AG04449 (cell line): ENCODE measurements around the gene GLTP.
"Not testable (repeated sequence)": the region's sequence is repeated elsewhere in the genome, so short reads cannot be mapped to it uniquely, and the experiment has no call there.

Experiments
- CTCF ChIA-PET: fragments of 350-600 bp; formaldehyde crosslinking; extraction: SDS; loops from one replicate; lab custom pipeline; 2021; ENCODE audit warnings: antibody characterized with exemption; lab: Yijun Ruan, JAX
- POLR2A ChIA-PET: fragments of 400-600, 350-600 bp; formaldehyde crosslinking; extraction: SDS; loops from one replicate; lab custom pipeline; 2020; ENCODE audit warnings: antibody characterized with exemption, inconsistent platforms; lab: Yijun Ruan, JAX
- DNase-seq: peaks from one replicate; pipeline ENCODE4 v3.0.0-alpha.2; 2010; ENCODE audit warnings: low read depth, low spot score
- H3K4me3 ChIP-seq: 2 replicates; pipeline ENCODE4 v1.5.1; 2011; ENCODE audit warnings: low read depth, mild to moderate bottlenecking, control low read depth, low read length
- CTCF ChIP-seq: IDR thresholded peaks from one replicate; pipeline ENCODE4 v1.5.1; 2011; ENCODE audit warnings: mild to moderate bottlenecking, moderate library complexity, low read length, control low read depth, inconsistent platforms; ENCODE audit not compliant: insufficient read depth; ENCODE audit errors: missing control alignments

Gene GLTP

GRCh38 chr12:109868182-109869051 lies 11.9 kb downstream of the GLTP start:
- ChIA-PET CTCF (interaction anchor here (1.1 to 7.3 kb wide), 8 partner anchors 9 to 271 kb away, joined by 3 to 76 read pairs (median 6); no protein-coding TSS in a partner anchor), POLR2A (no interaction called here)
- DNase-seq = no peak
- TF ChIP-seq CTCF = no peak
- no peak overlapping the region for H3K4me3 ChIP-seq

DNA sequence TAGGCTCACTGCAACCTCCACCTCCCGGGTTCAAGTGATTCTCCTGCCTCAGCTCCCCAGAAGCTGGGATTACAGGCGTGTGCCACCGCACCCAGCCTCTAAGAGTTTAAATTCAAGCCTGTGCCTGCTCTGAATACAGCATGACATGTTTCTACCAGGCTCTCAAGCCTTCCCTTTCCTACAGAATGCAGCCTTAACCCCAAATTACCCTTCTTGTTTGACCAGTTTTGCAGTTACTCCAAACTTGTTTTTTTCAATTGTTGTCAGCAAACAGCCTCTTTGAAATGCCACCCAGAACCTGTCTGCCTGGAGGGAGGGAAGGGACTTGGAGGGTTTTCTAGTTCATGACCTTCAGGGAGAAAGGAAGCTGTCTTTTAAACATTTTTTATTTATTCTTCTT lies 15.4 kb downstream of the GLTP start:
- no peak overlapping the region for H3K4me3 ChIP-seq
- ChIA-PET POLR2A (no interaction called here), CTCF (interaction anchor here (1.0 to 7.3 kb wide), 5 partner anchors 10 to 62 kb away, joined by 3 to 76 read pairs (median 4); no protein-coding TSS in a partner anchor)
- no peak for TF ChIP-seq CTCF
- DNase-seq = no peak

DNA sequence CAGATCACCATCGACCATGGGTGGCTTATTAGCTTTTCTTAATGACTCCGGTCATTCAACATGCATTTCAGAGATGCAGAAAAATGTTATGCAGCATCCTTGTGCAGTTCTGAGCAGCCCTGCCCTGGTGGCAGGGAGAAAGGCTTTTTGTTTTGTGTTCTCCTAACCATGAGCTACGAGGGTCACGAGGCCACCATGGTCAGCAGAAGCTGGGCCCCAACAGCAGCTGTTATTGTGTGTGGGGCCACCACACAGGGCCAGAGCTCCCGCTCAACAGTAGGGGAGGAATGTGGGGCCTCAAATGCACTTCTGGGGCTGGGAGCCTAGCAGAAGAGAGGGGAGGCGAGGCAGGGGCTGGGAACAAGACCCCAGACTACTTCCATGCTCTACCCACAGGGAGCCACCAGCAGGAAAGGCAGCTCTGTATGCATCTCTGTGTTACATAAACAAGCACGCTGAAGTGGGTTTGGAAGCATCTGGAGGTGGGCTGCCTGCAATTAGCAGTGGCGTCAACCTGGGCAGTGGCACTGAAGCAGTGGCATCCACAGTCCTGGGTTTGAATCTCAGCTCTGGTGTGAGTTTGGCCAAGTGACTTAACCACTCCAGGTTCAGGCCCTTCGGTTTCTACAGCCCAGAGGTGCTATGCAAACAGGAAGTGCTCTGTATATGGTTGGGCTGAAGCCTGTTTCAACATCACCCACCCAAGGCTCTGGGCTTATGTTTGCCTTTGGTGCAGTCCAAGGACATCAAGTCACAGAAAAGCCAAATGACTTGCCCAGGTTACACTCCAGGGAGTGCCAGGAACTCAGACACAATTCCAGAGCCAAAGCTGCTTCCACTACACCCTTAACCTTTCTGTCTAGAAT lies 16.3 kb downstream of the GLTP start:
- DNase-seq = no peak
- CTCF ChIA-PET = interaction anchor here (1.0 to 7.3 kb wide), 7 partner anchors 9 to 63 kb away, joined by 3 to 76 read pairs (median 4); no protein-coding TSS in a partner anchor
- H3K4me3 ChIP-seq = no peak overlapping the region
- POLR2A ChIA-PET = interaction anchor here (1.5 kb wide), 1 partner anchor 24 kb away, joined by 3 read pairs; no protein-coding TSS in a partner anchor
- no peak for TF ChIP-seq CTCF

DNA sequence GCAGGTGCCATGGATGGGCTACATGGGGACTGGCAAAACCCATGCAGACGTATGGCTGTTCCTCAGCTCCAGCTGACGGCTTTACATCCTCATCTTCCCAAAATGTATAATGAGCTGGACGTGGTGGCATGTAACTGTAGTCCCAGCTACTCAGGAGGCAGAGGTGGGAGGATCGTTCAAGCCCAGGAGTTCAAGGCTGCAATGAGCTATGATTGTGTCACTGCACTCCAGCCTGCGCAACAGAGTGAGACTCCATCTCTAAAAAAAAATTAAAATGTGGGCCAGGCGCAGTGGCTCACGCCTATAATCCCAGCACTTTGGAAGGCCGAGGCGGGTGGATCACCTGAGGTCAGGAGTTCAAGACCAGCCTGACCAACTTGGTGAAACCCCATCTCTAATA lies 17.9 kb downstream of the GLTP start:
- DNase-seq, H3K4me3 ChIP-seq, POLR2A ChIA-PET: not testable (repeated sequence)
- CTCF ChIA-PET = interaction anchor here (7.3 kb wide), 1 partner anchor 7 kb away, joined by 76 read pairs; no protein-coding TSS in a partner anchor

- DNase-seq = no peak
- no peak overlapping the region for H3K4me3 ChIP-seq
- TF ChIP-seq CTCF = no peak
- CTCF ChIA-PET = interaction anchor here (0.6 to 7.3 kb wide), 4 partner anchors 7 to 18 kb away, joined by 3 to 76 read pairs (median 32); no protein-coding TSS in a partner anchor
- POLR2A ChIA-PET = no interaction called here
Measured at GRCh38 chr12:109861689-109862314, 18.5 kb downstream of the GLTP start.

GRCh38 chr12:109860977-109861376 lies 19.4 kb downstream of the GLTP start:
- CTCF ChIA-PET = interaction anchor here (1.1 to 5.8 kb wide), 4 partner anchors 8 to 55 kb away, joined by 3 to 57 read pairs (median 4); no protein-coding TSS in a partner anchor
- no peak overlapping the region for H3K4me3 ChIP-seq
- no peak for TF ChIP-seq CTCF
- DNase-seq = no peak
- POLR2A ChIA-PET = no interaction called here
